HEK293T (cell line): ENCODE results near the gene AGAP6.
"Not testable (repeated sequence)": the region's sequence is repeated elsewhere in the genome, so short reads cannot be mapped to it uniquely, and the experiment has no call there.

Source experiments
- CTCF ChIA-PET: fragments of 350-600 bp; formaldehyde crosslinking; extraction: SDS; loops from one replicate; lab custom pipeline; 2021; ENCODE audit warnings: antibody characterized with exemption, inconsistent platforms; lab: Yijun Ruan, JAX
- POLR2A ChIA-PET: fragments of 350-600 bp; formaldehyde crosslinking; extraction: SDS; loops from one replicate; lab custom pipeline; 2020; ENCODE audit warnings: antibody characterized with exemption, inconsistent platforms; lab: Yijun Ruan, JAX
- DNase-seq: peaks from one replicate; pipeline ENCODE4 v3.0.0; 2012; ENCODE audit warnings: mixed read lengths; ENCODE audit errors: extremely low spot score
- ARNT ChIP-seq: fragments of 450-650 bp; IDR thresholded peaks from 2 replicates; pipeline ENCODE4 v1.6.1; 2017; ENCODE audit warnings: mild to moderate bottlenecking
- BHLHE40 ChIP-seq: fragments of 450-650 bp; IDR thresholded peaks from 2 replicates; pipeline ENCODE4 v1.6.1; 2016; ENCODE audit warnings: mild to moderate bottlenecking, moderate library complexity, borderline replicate concordance
- CTBP1 ChIP-seq: fragments of 450-650 bp; IDR thresholded peaks from 2 replicates; pipeline ENCODE4 v1.6.1; 2016; ENCODE audit warnings: borderline replicate concordance
- ELF4 ChIP-seq: fragments of 450-650 bp; IDR thresholded peaks from 2 replicates; pipeline ENCODE4 v1.6.1; 2017; ENCODE audit warnings: antibody characterized with exemption
- FOXA1 ChIP-seq: fragments of 450-650 bp; IDR thresholded peaks from 2 replicates; pipeline ENCODE4 v1.6.1; 2016; ENCODE audit warnings: mild to moderate bottlenecking
- FOXK2 ChIP-seq: fragments of 450-650 bp; IDR thresholded peaks from 2 replicates; pipeline ENCODE4 v1.6.1; 2016; ENCODE audit warnings: mild to moderate bottlenecking
- FOXM1 ChIP-seq: fragments of 450-650 bp; IDR thresholded peaks from 2 replicates; pipeline ENCODE4 v1.6.1; 2017; ENCODE audit warnings: mild to moderate bottlenecking, borderline replicate concordance
- HDGF ChIP-seq: fragments of 450-650 bp; IDR thresholded peaks from 2 replicates; pipeline ENCODE4 v1.6.1; 2017; ENCODE audit warnings: antibody characterized with exemption, borderline replicate concordance
- L3MBTL2 ChIP-seq: fragments of 450-650 bp; conservative IDR thresholded peaks from 2 replicates; pipeline ENCODE4 v1.6.1; 2016; ENCODE audit warnings: mild to moderate bottlenecking
- LEF1 ChIP-seq: fragments of 450-650 bp; IDR thresholded peaks from 2 replicates; pipeline ENCODE4 v1.6.1; 2017; ENCODE audit warnings: mild to moderate bottlenecking, borderline replicate concordance
- NFRKB ChIP-seq: fragments of 450-650 bp; IDR thresholded peaks from 2 replicates; pipeline ENCODE4 v1.6.1; 2016; ENCODE audit warnings: mild to moderate bottlenecking, moderate library complexity
- SP1 ChIP-seq: fragments of 450-650 bp; IDR thresholded peaks from 2 replicates; pipeline ENCODE4 v1.6.1; 2017
- SUZ12 ChIP-seq: fragments of 450-650 bp; IDR thresholded peaks from 2 replicates; pipeline ENCODE4 v1.6.1; 2016; ENCODE audit warnings: mild to moderate bottlenecking
- TARDBP ChIP-seq: fragments of 450-650 bp; IDR thresholded peaks from 2 replicates; pipeline ENCODE4 v1.6.1; 2016
- ZNF384 ChIP-seq: fragments of 450-650 bp; IDR thresholded peaks from 2 replicates; pipeline ENCODE4 v1.6.1; 2016
- TF ChIP-seq, protein P1 (sequence below): fragments of 450-650 bp; IDR thresholded peaks from 2 replicates; pipeline ENCODE4 v1.6.1; 2016

The AGAP6 gene

DNA sequence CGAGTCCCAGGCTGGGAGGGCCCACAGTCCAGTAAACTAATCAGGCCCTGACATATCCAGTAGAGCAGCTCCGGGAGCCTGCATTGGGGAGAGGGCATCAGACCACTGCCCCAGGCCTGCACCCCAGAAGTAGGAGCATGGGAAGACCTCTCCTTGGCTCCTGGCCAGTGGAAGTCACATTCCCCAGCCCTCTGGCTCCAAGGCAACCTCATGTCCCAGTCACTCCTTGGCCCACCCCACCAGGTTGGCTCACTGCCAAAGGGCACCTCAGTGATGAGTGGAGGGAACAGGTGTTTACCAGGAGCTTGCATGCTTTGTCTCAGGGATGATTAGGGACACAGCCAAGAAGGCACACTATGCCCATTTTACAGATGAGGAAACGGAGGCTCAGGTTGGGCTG is 31.1 kb downstream of the AGAP6 start:
- CTCF ChIA-PET, DNase-seq, POLR2A ChIA-PET: not testable (repeated sequence)

DNA sequence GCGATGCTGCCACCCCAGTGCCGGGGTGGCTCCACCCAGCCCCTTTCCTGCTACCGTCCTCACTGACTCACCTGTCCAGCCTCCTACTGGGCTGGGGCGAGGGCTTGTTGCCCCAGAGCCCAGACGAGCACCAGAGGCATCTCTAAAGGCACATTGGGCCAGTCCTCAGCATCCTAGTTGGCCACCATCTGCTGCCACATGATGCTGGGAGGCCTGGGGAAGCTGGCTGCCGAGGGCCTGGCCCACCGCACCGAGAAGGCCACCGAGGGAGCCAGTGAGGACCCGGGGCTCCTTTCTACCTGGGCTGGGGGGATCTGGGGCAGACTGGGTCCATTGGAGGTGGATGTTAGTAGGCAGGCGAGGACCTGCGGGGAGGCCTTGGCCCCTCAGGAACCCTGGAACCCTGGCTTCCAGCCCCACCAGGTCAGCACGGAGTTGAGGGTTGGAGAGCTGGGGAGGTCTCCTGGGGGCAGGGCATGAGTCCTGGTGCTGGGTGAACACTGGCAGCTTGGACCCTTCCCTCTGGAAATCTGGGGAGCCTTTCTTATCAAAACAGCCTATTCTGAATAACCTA is 32.3 kb downstream of the AGAP6 start:
- DNase-seq, POLR2A ChIA-PET, CTCF ChIA-PET: not testable (repeated sequence)

GRCh38 chr10:50021646-50022045 is 33.4 kb downstream of the AGAP6 start:
- ChIA-PET CTCF (no interaction called here), POLR2A (no interaction called here)
- DNase-seq: no peak
- TF ChIP-seq FOXK2 (no peak), HDGF (no peak), TARDBP (no peak), BHLHE40 (no peak), ZNF384 (no peak), FOXM1 (no peak), ELF4 (no peak), CTBP1 (no peak), SUZ12 (no peak), L3MBTL2 (no peak)
- TF ChIP-seq, protein P1, sequence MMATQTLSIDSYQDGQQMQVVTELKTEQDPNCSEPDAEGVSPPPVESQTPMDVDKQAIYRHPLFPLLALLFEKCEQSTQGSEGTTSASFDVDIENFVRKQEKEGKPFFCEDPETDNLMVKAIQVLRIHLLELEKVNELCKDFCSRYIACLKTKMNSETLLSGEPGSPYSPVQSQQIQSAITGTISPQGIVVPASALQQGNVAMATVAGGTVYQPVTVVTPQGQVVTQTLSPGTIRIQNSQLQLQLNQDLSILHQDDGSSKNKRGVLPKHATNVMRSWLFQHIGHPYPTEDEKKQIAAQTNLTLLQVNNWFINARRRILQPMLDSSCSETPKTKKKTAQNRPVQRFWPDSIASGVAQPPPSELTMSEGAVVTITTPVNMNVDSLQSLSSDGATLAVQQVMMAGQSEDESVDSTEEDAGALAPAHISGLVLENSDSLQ: no peak

DNA sequence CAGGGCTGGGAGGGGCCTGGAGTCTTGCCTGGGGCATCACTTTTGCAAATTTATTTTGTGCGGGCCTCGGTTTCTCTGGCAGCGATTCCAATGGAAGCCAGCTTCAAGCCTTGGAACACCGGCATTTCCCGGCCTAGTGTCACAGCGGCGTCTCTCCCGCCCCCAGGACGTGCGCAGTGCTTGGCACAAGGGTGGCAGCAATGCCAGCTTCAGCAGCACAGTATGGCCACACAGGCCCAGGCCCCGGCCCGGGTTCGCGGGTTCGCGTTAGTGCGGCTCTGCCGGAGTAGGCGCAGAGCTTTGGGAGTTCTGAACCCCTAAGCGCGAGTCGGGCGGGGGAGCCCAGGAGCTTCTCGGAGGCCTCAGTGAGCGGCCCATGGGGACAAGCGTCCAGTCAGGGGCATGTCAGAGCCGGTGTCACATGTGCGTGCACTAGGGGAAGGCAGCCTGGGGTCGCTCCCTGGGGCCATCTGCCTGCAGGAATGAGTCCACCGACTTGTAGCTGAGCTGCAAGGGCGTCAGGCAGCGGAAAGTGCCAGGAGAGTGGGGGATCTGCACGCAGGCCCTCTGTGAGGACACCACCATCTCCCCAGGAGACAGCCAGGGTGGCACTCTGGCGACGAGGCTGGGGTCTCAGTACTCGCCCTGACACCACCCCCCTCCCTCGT is 36.6 kb downstream of the AGAP6 start:
- DNase-seq, CTCF ChIA-PET, POLR2A ChIA-PET: not testable (repeated sequence)

GRCh38 chr10:50025627-50026026 is 37.4 kb downstream of the AGAP6 start:
- ChIA-PET POLR2A (no interaction called here), CTCF (no interaction called here)
- TF ChIP-seq TARDBP (no peak), BHLHE40 (no peak), SUZ12 (no peak), LEF1 (no peak)

GRCh38 chr10:50027195-50027594 is 39.0 kb downstream of the AGAP6 start:
- TF ChIP-seq L3MBTL2 (no peak), CTBP1 (no peak), ARNT (no peak), HDGF (no peak), FOXA1 (no peak), LEF1 (no peak), SP1 (no peak), SUZ12 (no peak), ELF4 (no peak), TARDBP (no peak), FOXK2 (no peak), FOXM1 (no peak), BHLHE40 (no peak)
- TF ChIP-seq, protein P1: no peak
- ChIA-PET POLR2A (no interaction called here), CTCF (no interaction called here)
- no peak for DNase-seq

More at GRCh38 chr10:50025627-50026026, 37.4 kb downstream of the AGAP6 start:
- no peak for DNase-seq

GRCh38 chr10:50033481-50033880 is 45.3 kb downstream of the AGAP6 start:
- TF ChIP-seq CTBP1 (no peak), BHLHE40 (no peak), SUZ12 (no peak), ZNF384 (no peak), TARDBP (no peak), ARNT (no peak), HDGF (no peak), LEF1 (no peak), FOXK2 (no peak), FOXM1 (no peak), NFRKB (no peak)
- POLR2A ChIA-PET: no interaction called here
- CTCF ChIA-PET: no interaction called here
- DNase-seq: no peak

GRCh38 chr10:50035337-50035736 is 47.1 kb downstream of the AGAP6 start:
- DNase-seq, CTCF ChIA-PET, POLR2A ChIA-PET: not testable (repeated sequence)
